Femur (tissue), 1 donor: ENCODE results near the gene MTA3.
"Not testable (repeated sequence)": the region's sequence is repeated elsewhere in the genome, so short reads cannot be mapped to it uniquely, and the experiment has no call there.

Source experiments
- DNase-seq: peaks from one replicate; pipeline ENCODE4 v3.0.0-alpha.2; 2017

MTA3 gene

GRCh38 chr2:42673989-42674579, 105.7 kb downstream of the MTA3 start:
- no peak for DNase-seq

- no peak for DNase-seq
Observed at GRCh38 chr2:42675815-42676214, 107.4 kb downstream of the MTA3 start.

DNA sequence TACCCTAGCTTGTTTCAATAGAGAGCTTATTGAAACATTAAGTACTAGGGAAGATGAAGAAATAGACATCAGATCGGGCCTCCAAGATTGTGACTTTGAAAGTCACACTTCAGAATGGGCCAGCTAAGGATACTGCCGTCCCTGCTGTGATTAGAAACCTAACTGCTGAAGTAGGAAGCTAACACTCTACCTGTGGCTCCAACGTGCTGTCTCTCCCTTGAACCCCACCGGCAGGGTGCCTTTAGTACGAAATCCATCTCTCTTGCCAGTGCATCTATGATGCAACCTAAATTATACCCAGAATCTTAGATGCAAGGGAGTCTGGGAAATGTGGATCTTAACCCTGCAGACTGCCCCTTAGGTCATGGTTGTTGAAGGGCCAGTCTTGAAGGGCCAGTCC, 116.9 kb downstream of the MTA3 start:
- no peak for DNase-seq

DNA sequence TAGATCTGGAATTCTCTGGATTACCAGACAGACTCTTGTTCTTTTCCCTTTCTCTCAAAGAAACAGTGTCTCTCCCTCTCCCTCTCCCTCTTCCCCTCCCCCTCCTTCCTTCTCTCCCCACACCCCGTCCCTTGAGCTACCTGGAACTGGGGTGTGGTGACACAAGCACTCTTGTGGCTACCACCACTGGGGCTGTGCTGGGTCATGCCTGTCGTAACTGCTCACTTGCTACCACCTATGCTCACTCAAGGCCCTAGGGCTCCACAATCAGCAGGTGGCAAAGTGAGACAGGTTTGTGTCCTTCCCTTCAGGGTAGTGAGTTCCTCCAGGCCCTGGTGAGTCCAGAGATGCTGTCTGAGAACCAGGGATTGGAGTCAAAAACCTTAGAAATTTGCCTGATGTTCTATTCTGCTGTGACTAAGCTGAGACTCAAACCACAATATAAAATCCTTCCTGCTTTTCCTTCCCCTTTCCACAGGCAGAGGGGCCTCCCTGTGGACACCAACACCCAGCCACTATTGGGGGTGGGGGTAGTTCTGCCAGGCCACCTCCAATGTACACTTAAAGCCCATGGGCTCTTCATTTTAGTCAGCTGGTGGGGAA, 124.7 kb downstream of the MTA3 start:
- DNase-seq, result no peak

DNA sequence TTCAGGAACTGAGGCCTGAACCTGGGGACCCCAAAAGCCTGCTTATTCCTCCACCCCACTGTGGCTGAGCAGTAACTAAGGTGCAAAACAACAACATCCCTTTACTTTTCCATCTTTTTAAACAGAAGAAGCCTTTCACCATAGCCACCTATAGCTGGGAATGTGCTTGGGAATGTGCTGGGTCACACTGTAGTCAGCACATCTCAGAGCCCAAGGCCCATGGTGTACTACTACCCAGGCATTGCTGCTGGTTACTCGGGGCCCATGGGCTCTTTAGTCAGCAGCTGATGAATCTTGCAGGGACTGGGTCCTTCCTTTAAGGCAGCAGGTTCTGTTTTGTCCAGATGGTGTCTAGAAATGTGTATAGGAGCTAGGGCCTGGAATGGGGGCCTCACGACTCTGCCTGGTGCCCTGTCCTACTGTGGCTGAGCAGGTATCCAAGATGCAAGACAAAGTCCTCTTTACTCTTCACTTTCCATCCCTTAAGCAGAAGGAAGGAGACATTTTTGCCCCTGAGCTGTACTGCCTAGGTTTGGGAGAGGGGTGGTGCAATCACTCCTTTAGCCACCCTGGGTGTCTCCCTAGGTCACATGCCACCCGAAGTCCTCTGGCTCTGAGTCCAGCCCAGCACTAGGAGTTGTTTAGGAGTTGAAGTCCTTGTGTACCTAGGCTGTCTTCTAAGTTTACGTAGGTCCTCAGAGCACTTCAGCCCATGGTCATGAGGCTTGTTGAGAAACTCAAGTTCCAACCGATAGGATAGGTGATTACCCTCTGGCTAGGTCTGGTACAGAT, 125.5 kb downstream of the MTA3 start:
- DNase-seq, result no peak

GRCh38 chr2:42696987-42697386, 128.6 kb downstream of the MTA3 start:
- DNase-seq, result no peak

DNA sequence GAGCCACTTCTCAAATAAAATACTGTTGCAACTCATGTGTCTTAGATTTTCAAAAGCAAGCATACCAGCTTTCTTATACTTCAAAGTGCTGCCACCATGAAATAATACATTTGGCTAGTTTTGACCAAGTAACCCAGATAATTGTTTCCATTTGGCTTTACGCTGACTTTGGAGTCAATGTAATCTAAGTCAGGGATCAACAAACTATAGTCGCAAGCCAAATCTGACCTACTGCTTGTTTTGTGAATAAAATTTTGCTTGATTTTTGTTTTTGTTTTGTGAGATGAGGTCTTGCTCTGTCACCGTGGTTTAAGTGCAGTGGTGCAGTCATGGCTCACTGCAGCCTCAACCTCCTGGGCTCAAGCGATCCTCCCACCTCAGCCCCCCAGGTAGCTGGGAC, 130.5 kb downstream of the MTA3 start:
- DNase-seq, result no peak

DNA sequence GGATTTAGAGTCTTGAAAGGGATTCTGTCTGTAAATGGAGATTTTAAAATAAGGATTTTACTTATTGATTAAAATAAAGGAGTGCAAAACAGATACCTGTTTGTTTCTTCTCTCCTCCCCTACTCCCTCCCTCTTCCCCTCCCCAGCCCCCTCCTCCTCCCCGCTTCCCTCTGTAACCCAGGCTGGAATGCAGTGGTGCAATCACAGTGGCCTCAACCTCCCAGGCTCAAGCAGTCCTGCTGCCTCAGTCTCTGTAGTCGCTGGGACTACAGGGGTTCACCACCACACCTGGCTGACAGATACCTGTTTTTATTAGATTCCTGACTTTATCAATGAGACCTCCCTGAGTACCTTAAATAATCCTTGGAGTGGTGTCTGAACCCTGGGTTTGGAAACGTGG, 138.4 kb downstream of the MTA3 start:
- DNase-seq, result no peak

DNA sequence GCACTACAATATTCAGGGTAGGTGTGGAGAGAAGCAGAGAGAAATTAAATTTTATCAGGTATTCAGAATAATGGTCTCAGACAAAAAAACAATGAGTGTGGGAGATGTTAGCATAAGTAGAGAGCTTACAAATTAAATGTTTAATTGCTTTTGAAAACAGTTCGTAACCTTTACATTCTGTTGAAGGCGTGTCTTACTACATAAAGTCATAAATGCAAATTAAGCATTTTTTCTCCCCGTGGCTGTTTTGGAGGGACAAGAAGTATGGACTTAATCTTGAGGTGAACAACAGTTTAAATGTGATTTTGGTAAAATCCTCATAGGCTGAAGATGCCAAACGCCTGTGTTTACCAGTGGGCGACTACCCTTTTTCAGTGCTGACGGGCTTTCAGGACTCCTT, 139.7 kb downstream of the MTA3 start:
- DNase-seq, result no peak

DNA sequence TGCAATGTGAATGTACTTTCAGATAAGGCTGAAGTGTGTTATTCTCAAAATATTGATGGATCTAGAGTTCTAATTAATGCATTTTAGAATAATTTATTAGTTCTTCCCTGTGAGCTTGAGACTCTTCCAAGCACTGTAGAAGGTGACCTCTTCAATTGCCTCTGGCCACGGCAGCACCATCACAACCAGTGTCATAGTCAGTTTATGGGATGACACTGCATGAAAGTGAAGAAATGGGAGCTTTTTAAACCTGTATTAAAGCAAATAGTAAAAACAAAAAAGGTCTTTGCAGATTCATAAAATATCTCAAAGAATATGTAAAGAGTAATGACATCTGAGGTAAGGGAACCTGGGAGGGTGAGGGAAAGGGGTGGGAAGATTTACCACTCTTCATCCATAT, 143.5 kb downstream of the MTA3 start:
- no peak for DNase-seq

DNA sequence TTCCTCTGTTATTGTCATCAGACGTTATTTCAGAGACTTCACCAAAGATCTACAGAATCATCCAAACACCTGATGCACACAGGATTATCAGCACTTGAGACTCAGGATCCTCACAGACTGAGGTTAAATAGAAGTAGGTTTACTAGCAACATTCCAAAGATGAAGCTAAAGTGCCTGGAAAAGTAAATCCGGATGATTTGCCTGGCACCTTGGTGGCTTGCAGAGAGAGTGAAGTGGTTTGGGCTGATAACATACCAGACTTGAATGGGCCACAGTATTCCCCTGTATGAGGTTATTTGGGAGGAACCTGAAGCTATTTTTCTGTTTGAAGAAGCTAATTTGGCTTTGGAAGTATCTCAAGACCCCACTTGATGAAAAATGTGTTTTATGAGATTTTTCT, 144.5 kb downstream of the MTA3 start:
- DNase-seq, result no peak

DNA sequence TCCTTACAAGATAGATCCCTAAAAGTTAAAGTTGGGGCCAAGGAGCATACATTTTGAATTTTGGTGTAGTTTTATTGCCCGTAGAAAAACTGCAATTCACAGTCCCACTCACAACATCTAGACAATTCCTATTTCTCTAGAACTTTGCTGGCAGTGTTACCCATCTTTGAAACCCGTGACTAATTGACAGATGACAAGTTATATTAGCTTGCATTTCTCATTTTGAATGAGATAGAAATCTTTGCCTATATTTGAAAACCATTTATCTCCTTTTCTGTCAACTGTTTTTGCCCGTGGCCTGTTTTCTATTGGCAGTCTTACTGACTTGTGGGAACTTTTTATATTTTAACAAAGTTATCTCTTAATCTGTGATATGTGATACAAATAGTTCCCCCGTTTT, 145.5 kb downstream of the MTA3 start:
- no peak for DNase-seq

DNA sequence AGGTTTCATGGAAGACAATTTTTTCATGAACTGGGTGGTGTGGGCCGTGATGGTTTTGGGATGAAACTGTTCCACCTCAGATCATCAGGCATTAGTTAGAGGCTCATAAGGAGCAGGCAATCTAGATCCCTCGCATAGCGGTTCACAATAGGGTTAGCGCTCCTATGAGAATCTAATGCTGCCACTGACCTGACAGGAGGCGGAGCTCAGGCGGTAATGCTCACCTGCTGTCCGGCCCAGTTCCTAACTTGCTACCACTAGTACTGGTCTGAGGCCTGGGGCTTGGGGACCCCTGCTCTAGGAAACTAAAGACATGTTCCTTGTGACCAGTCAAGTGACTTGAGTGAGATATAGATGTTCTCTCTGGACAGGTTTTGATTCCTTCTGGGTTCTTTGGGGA, 146.3 kb downstream of the MTA3 start:
- DNase-seq, result no peak

DNA sequence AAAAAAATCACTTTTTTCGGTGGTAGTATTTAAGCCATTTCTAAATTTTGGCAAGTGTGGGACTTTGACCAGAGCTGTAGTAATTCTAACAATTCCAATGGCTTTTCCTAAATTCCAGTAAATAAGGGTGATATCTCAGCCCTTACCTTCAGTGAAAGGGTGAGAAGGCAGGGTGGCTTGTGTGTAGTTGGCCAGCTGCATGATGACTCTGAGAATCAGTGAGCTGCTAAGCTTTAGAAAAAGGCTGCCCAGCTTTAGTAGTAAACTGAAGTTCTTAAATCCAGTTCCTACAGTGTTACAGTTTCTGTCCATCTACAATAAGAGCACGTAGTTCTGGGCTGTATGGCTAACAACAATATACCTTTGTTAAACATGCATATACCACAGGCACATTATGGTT, 153.5 kb downstream of the MTA3 start:
- DNase-seq, result no peak

DNA sequence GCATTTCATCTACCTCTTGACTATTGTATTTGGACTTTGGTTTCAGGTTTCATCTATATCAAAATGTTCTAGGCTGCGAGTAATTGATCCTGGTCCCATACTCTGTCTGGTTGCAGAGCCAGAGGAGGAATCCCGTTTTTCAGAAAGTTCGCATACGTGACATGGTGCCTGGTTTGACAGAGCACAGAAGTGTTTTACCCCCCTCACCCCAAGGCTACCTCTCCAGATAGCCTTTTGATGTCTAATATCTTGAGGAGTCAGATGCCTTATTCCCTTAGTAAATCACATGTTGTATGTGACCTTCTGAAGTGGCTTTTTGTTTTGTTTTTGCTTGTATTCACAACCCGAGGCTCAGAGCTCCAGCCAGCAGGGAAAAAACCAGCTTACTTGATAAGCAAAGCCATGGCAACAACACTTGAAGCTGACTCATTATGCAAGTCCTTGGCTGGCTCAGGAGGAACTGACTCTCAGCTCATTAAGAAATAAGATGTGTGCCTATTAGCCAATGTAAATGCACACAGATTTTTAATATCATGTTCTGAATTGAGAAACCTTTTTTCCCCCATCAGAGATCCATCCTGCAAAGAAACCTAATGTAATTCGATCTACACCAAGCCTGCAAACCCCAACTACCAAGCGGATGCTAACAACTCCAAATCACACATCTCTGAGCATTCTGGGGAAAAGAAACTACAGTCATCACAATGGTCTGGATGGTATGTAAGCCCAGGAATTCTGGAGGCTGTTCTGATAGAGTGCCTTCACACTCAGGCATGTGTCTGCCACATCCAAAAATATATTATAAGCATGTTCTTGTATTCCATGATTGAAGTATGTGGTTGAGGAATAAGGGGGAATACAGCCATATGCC, 154.1 kb downstream of the MTA3 start:
- peak; percentile 28 for DNase-seq

- no peak for DNase-seq
Observed at GRCh38 chr2:42723465-42723864, 155.0 kb downstream of the MTA3 start.

DNA sequence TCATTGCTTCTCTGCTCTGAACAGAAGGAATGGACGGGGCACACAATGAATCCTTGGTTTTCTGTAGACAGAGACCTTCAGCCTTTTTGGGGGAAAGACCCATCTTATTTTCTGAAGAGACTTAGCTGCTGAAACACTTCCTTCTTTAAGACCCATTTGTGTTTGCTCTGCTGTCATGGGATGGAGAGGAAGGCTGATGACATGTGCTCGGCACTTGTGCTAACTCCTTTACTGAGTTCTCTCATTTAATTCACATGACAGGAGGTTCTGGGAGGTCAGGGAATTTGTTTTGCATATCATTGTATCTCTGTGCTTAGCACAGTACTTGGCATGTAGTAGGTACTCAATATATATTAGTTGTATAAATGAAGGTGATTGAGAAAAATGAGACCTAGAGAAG, 156.5 kb downstream of the MTA3 start:
- DNase-seq, result no peak

DNA sequence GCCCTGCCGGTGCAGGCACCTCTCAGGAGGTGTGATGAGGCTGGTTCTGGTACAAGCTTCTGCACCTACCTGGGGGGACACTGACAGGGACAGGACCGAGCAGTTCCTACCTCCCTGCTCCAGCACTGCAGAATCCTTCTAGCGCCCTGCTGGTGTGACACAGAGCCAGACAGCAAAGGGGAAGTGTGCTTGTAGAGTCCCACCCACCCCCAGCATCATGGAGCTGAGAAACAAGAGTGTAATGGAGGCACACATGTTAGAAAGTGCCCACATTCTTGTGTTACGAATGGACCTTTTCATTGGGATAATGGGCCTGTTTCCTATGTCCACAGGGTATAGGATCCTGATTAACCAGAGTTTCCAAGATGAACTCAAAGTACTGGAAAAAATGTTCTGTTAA, 157.2 kb downstream of the MTA3 start:
- DNase-seq, result no peak

GRCh38 chr2:42726680-42727079, 158.2 kb downstream of the MTA3 start:
- no peak for DNase-seq

DNA sequence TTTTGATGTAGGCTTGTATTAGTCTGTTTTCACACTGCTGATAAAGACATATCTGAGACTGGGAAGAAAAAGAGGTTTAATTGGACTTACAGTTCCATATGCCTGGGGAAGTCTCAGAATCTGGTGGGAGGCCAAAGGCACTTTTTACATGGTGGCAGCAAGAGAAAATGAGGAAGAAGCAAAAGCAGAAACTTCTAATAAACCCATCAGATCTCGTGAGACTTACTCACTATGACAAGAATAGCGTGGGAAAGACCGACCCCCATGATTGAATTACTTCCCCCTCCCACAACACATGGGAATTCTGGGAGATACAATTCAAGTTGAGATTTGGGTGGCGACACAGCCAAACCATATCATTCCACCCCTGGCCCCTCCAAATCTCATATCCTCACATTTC, 162.9 kb downstream of the MTA3 start:
- not testable (repeated sequence) for DNase-seq

- no peak for DNase-seq
Observed at GRCh38 chr2:42733852-42734251, 165.4 kb downstream of the MTA3 start.

- DNase-seq, result no peak
Observed at GRCh38 chr2:42736598-42737322, 168.3 kb downstream of the MTA3 start.

- DNase-seq, result no peak
Observed at GRCh38 chr2:42741140-42741539, 172.7 kb downstream of the MTA3 start.
